Measurements from ENCODE around the gene ONECUT2.
"Not testable (repeated sequence)": the region's sequence is repeated elsewhere in the genome, so short reads cannot be mapped to it uniquely, and the experiment has no call there.

ONECUT2 gene

GRCh38 chr18:57434536-57435494 lies at the start of gene ONECUT2:
Gene ONECUT2, plus strand, starts transcription at chr18:57435374. Its CDS starts 343 bp downstream, at chr18:57435717.
- DNase-seq (ENCODE audit: low read depth in 2 of 2): peak; percentile 63 to 67

GRCh38 chr18:57389271-57389670 lies 45.9 kb upstream of the ONECUT2 start:
- DNase-seq (ENCODE audit: low read depth in 2 of 2): no peak

- no peak for DNase-seq (ENCODE audit: low read depth in 2 of 2)
Observed at GRCh38 chr18:57390044-57390443, 45.1 kb upstream of the ONECUT2 start.

DNA sequence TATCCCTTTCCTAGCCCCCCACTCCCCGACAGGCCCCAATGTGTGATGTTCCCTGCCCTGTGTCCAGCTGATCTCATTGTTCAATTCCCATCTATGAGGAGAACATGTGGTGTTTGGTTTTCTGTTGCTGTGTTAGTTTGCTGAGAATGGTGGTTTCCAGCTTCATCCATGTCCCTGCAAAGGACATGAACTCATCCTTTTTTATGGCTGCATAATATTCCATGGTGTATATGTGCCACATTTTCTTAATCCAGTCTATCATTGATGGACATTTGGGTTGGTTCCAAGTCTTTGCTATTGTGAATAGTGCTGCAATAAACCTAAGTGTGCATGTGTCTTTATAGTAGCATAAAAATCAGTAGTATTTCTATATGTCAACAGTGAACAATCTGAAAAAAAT lies 40.4 kb upstream of the ONECUT2 start:
- DNase-seq (ENCODE audit: low read depth in 2 of 2): not testable (repeated sequence)

GRCh38 chr18:57396831-57397230 lies 38.3 kb upstream of the ONECUT2 start:
- DNase-seq (ENCODE audit: low read depth in 2 of 2): not testable (repeated sequence)

DNA sequence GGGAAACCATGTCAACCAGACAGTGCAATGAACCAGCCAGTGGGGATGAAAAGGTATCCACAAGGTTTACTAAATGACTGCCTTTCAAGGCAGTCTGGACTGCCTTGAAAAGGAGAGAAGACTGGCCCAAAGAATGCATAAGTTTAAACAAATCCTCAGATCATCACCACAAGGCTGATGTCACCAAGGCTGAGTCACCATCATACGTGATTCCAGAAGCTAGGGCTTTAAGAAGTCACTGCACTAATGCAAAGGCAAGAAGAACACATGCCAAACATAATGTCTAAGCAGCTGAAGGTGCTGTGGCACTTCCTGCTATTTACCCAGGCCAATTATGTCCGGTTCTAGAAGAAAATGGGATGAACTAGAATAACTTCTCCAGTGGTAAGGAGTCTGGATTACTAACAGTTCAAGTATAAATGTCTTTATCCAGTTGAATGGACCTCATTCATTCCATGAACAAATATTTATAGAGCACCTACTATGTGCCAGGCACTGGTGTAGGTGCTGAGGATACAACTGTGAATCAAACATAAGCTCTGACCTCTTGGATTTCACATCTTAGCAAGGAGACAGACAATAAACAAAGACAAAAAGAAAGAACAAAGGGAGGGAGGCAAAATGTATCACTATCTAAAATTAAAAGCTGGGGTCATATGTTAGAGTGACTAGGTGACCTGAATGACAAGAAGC lies 37.6 kb upstream of the ONECUT2 start:
- no peak for DNase-seq (ENCODE audit: low read depth in 2 of 2)

DNA sequence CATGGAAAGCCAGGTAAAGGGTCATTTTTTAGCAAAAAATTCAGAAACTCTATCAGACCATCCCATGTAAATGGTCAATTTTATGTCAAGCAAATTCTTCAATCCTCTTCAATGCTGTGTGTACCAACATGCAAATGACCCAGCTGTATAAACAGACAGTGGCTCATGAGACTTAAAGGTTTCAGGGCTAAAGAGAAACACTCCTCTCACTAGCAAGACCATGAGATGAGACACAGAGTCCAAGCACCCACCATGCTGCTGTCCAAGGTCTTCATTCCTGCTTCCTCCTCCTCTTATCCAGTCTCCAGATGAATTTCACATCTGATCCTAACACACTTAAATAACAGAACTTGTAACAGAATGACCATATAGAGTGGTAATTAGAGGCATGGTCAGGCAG lies 30.8 kb upstream of the ONECUT2 start:
- DNase-seq (ENCODE audit: low read depth in 2 of 2): no peak

DNA sequence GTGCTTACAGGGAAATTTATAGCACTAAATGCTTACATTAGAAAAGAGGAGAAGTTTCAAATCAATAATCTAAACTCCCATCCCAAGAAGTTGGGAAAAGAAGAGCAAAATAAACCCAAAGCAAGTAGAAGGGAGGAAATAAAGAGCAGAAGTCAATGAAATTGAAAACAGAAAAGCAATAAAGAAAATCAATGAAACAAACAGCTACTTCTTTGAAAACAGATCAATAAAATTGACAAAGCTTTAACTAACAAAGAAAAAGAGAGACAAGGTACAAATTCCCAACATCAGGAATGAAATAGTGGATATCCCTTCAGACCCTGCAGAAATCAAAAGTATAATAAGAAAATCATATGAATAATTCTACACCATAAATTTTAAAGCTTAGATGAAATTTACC lies 25.5 kb upstream of the ONECUT2 start:
- DNase-seq (ENCODE audit: low read depth in 2 of 2): no peak

DNA sequence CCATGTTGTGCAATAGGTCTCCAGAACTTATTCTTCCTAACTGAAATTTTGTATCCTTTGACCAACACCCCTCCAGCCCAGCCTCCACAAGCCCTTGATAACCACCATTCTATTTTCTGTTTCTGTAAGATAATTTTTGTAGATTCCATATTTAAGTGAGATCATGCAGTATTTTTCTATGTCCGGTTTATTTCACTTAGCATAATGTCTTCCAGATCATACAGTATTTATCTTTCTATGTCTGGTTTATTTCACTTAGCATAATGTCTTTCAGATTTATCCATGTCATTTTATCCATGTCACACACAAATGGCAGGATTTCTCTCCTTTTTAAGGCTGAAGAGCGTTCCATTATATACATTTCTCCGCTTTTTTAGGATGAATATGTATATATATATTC lies 24.4 kb upstream of the ONECUT2 start:
- no peak for DNase-seq (ENCODE audit: low read depth in 2 of 2)

DNA sequence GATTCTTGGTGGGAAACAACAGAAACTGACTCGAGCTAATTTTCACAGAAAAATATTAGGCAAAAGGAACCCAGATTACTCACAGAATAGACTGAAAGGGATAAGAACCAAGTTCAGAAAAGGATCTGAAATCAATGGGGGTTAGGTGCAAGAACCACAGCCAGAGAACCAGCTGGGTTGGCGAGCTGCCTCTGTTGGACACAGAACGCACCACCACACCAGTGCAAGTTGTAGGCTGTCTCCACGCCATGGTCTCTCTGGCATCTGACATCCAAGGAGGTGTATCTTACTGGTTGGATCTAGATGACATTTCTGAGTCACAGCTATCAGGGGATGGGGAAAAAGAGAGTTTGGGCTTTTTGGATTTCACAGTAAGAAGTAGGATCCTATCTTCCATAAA lies 18.6 kb upstream of the ONECUT2 start:
- no peak for DNase-seq (ENCODE audit: low read depth in 2 of 2)

GRCh38 chr18:57422313-57422872 lies 12.8 kb upstream of the ONECUT2 start:
- DNase-seq (ENCODE audit: low read depth in 2 of 2): no peak

DNA sequence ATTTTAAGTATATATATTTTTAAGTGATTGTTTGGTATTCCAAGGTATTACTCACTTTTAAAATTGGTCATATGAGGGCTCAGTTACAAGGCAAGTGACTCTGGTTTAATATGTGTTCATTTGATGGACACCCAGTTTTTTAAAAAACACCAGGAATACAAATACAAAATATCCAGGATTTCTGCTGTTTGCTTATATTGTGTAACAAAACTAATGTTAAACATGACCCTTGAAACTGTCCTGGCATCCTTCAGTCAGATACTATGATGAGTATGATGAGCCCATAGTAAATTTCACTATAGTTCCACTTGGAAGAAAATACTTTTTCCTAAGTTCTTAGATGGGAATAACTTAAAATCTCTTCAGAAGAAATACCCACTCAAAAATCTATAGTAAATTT lies 11.4 kb upstream of the ONECUT2 start:
- DNase-seq (ENCODE audit: low read depth in 2 of 2): no peak

- no peak for DNase-seq (ENCODE audit: low read depth in 2 of 2)
Observed at GRCh38 chr18:57425096-57425495, 10.1 kb upstream of the ONECUT2 start.

- no peak for DNase-seq (ENCODE audit: low read depth in 2 of 2)
Observed at GRCh38 chr18:57426187-57426586, 9.0 kb upstream of the ONECUT2 start.

DNA sequence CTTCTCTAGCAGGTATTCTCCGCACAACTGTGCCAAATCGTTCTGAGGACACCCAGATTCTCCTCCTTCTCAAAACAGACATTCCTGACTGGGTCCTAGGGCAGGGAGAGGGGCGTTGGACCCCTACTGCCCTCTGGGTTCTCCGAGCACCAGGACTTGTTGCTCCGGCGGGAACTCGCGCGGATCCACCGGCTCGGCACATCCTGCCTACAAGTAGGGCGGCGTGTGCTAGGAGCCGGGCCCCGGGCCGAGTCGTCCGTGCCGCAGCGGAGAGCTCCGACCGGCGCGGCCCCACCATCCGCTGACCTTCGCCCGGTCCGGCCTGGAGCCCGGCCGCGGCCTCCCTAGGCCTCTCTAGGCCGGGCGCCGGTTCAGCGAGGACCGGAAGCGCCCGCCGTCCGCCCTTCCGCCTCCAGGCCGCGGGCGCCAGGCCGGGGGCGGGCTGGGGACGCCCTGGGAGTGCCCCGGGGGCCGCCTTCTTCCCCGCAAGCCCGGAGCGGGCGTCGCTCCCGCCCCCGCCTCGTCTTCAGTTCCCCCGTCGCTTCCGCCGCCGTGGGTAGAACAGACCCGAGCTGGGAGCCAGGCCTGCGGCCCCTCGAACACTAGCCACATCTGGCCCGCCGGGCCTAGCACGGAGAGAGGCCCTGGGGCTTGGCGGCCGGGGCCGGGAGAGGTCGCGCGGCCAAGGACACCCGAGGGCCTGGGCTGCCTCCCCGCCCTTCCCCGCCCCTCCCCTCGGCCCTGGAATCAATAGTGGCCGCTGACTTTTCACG lies 7.6 kb upstream of the ONECUT2 start:
- no peak for DNase-seq (ENCODE audit: low read depth in 2 of 2)

GRCh38 chr18:57428221-57429150 lies 6.7 kb upstream of the ONECUT2 start:
- no peak for DNase-seq (ENCODE audit: low read depth in 2 of 2)

GRCh38 chr18:57429167-57430078 lies 5.8 kb upstream of the ONECUT2 start:
- DNase-seq (ENCODE audit: low read depth in 2 of 2): no peak

- no peak for DNase-seq (ENCODE audit: low read depth in 2 of 2)
Observed at GRCh38 chr18:57430079-57431001, 4.8 kb upstream of the ONECUT2 start.

GRCh38 chr18:57431002-57431382 lies 4.2 kb upstream of the ONECUT2 start:
- DNase-seq (ENCODE audit: low read depth in 2 of 2): no peak
